Measurements from ENCODE around the gene CYP3A7.
"Not testable (repeated sequence)": the region's sequence is repeated elsewhere in the genome, so short reads cannot be mapped to it uniquely, and the experiment has no call there.

CYP3A7 gene

DNA sequence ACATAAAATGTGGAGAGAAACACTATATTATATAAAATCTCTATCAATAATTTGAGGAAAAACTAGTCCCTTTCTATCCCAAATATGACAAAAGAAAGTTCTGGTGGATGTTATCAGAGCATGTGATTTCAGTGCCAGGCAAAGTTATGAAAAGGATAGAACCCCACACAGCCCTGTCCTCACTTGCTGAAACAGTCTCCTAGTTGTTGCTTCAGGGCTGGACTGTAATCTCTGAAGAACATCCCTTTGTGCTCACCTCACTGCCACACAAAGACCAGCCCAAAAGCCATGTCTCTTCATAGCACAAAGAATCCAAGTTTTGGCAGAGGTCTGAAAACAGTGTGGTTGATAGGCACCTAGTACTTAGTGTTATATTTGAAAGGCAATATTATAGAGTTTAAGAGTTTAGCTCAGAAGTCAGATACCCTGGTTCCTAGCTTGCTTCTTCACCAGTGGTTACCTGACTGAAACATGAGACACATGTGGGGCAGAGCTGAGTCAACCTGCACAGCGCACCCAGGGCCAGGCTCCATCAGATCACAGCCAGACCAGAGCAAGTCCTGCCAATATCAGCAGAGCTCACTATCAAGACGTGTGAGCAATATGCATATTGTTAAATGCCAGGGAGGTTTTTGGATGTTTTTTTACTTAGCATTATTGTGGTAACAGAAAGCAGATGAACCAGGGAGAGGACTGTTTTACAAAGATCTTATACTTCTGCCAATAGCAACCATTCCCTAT lies 25.0 kb downstream of the CYP3A7 start:
- no peak for DNase-seq

DNA sequence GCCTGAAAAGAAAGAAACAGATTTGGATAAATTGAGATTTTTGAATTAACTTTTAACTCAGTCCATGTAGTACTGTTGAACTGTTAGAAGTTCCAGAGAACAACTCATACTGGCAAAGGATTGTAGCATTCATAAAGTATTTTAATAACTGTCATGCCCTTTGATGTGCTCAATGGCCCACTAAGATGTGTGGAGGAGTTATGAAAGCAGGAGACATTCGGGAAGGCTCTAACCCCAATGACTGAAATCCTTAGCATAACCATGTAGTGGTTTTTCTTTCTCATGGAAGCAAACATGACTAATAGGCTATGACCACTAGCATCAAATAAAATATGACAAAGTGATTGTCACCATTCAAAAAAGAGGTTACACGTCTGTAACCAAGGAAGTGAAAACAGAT lies 25.7 kb downstream of the CYP3A7 start:
- DNase-seq = no peak

DNA sequence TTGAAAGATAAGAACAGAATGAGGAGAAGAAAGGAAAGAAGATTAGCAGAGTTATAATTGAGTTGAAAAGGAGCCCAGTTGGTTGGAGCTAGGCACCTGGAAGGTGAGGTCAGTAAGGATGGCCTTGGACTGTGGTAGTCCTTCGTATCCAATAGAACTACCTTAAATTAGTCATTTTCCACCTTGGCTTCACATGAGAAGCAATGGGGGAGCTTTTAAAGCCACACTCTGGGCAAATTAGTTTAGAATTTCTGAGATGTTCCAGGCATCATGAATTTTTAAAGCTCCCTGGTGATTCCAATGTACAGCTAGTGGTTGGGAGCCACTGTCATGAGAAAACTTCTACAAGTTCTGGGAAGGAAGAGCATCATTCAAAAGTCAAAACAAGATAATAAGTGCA lies 27.9 kb downstream of the CYP3A7 start:
- no peak for DNase-seq

DNA sequence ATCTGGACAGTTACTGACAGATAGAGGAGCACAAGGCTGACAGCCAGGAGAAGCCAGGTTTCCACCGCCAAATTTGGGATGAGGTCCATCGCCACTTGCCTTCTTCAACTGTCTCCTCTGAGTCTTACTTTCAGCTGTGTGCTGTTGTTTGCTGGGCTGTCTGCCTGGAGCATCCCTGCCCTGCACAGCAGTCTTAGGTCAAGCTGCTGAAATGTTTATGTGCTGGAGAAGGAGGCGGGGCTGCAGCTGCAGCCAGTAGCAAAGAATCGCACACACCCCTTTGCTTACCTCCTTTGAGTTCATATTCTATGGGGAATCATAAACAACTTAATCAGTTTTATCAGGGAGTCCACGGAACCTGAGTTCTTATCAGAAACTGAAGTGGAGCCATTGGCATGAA lies 35.0 kb downstream of the CYP3A7 start:
- no peak for DNase-seq

DNA sequence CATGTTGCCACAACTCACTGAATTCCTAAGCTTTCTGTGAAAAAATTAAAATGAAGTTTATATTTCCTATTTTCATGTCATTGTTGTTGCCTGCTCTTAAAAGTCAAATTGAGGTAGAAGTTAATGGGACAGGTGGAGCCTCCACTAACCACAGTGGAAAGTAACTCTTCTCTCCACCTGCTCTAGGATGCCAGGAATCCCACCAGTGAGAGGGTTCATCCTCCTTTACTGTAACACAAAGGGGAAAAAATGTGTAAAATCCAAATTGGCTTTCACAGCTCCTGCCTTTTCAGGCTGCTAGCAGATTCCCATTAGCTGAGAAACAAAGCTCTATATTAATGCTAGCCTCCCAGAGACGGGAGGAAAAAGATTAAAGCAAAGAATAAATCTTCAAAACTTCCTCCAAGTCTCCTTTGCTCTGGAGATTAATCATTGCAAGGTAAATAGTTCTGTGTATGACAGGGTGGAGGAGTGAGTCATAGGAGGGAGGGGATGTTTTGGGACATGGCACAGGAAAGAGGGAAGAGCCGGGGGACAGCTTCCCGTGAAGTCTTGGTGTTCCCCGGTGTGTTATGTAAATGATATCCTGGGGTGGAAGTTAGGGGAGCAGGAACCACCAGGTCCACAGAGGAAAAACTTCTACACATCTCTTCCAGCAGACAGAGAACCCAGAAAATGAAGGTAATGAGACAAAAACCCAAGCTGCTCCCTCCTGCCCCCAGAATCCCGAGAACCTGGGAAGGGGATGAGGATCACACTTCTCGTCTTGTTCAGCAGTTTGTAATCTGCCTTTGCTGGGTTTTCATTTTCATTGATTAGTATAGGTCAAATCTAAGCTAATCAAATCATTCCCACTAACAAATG lies 35.9 kb downstream of the CYP3A7 start:
- DNase-seq = not testable (repeated sequence)

DNA sequence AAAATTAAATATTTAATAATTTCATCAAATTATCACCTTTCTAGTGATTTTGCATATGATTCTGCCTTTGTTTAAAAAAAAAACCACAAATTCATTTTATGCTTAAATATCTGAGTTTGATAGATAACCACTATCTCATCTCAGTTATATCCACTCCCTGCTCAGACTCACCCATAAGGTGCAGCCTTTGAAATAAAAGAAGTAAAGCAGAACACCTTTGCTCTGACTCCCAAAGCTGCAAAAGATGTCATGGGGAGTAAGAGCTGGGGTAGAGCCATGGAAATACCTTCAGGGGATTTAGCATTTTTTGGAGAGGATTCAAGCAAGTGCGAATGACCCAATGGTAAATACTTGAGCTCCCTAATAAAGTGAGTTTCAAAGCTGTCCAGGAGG lies 40.1 kb downstream of the CYP3A7 start:
- DNase-seq = no peak

DNA sequence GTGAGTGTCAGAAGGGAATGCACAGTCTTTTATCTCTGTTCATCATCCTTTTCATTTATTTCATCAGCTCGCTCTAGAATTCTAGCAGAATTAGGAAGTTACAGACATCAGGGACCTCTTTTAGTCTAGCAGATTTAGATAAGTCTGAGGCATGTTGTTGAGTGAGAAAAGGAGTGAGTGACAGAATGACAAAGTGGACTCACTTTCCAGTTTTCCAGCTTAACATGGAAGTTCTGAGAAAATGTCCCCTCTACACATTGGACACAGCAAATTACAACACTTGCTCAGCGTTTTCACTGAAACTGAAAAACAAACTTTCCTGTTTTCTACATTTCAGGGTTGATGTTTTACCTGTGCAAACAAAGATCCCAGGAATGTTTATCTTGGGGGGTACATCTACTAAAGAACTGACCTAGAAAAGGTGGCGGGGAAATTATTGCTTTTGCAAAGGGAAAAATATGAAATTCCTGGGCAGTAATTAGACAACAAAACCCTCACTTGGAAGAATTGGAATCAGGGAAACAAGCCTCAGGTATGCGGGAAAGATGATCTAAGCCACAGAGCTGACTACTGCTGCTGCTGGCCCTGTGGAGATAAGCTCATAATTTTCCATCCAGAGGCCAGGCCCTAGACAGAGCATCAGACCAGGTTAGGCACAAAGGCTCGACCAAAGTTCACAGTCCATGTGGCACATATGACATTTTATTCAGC lies 40.6 kb downstream of the CYP3A7 start:
- DNase-seq = no peak

DNA sequence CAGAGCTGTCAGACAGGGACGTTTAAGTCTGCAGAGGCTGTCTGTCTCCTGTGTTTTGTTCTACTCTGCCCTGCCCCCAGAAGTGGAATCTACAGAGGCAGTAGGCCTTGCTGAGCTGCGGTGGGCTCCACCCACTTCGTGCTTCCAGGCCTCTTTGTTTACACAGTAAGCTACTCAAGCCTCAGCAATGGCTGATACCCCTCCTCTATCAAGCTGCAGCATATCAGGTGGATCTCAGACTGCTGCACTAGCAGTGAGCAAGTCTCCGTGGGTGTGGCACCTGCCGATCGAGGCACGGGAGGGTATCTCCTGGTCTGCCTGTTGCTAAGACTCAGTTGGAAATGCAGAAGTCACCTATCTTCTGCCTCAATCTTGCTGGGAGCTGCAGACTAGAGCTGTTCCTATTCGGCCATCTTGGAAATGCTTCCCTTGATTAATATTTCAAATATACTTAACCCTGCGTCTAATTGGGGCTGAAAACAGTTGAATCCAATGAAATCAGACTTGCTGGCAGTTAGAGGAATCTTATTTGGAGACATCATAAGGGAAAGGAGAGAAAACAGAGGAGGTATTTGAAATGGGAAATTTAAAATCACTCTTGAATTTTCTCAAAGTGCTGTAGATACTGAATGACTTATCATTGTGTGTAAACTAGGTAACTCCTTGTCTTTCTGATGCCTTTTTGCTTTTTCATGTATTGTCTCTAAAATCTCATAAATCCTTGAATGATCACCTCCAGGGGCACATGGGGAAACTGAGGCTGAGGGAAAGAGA lies 41.4 kb downstream of the CYP3A7 start:
- no peak for DNase-seq

DNA sequence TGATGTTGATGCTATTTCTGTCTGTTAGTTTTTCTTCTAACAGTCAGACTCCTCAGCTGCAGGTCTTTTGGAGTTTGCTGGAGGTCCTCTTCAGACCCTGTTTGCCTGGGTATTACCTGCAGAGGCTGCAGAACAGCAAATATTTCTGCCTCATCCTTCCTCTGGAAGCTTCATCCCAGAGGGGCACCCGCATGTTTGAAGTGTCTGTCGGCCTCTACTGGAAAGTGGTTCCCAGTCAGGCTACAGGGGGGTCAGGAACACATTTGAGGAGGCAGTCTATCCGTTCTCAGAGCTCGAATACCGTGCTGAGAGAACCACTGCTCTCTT lies 41.9 kb downstream of the CYP3A7 start:
- DNase-seq = no peak

DNA sequence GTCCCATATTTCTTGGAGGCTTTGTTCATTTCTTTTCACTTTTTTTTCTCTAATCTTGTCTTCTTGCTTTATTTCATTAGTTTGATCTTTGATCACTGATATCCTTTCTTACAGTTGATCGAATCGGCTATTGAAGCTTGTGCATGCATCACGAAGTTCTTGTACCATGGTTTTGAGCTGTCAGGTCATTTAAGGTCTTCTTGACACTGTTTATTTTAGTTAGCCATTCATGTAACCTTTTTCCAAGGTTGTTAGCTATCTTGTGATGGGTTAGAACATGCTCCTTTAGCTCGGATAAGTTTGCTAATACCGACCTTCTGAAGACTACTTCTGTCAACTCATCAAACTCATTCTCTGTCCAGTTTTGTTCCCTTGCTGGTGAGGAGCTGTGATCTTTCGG lies 42.4 kb downstream of the CYP3A7 start:
- not testable (repeated sequence) for DNase-seq

DNA sequence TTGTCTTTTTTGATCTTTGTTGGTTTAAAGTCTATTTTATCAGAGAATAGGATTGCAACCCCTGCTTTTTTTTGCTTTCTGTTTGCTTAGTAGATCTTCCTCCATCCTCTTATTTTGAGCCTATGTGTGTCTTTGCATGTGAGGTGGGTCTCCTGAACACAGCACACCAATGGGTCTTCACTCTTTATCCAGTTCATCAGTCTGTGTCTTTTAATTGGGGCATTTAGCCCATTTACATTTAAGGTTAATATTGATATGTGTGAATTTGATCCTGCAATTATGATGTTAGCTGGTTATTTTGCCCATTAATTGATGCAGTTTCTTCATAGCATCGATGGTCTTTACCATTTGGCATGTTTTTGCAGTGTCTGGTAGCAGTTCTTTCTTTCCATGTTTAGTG lies 43.3 kb downstream of the CYP3A7 start:
- DNase-seq = not testable (repeated sequence)

DNA sequence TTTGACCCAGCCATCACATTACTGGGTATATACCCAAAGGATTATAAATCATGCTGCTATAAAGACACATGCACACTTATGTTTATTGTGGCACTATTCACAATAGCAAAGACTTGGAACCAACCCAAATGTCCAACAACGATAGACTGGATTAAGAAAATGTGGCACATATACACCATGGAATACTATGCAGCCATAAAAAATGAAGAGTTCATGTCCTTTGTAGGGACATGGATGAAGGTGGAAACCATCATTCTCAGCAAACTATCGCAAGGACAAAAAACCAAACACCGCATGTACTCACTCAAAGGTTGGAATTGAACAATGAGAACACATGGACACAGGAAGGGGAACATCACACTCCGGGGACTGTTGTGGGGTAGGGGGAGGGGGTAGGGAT lies 44.1 kb downstream of the CYP3A7 start:
- DNase-seq = not testable (repeated sequence)

DNA sequence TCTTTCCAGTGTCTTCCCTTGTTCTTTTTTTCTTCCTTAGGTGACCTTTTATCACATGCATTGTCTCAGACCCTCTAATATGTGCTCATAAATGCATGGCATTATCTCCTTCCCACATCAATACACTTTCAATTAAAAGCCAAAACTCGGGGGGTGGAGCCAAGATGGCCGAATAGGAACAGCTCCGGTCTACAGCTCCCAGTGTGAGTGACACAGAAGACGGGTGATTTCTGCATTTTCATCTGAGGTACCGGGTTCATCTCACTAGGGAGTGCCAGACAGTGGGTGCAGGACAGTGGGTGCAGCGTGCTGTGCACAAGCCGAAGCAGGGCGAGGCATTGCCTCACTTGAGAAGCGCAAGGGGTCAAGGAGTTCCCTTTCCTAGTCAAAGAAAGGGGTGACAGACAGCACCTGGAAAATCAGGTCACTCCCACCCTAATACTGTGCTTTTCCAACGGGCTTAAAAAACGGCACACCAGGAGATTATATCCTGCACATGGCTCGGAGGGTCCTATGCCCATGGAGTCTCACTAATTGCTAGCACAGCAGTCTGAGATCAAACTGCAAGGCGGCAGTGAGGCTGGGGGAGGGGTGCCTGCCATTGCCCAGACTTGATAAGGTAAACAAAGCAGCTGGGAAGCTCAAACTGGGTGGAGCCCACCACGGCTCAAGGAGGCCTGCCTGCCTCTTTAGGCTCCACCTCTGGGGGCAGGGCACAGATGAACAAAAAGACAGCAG lies 49.0 kb downstream of the CYP3A7 start:
- DNase-seq = not testable (repeated sequence)

DNA sequence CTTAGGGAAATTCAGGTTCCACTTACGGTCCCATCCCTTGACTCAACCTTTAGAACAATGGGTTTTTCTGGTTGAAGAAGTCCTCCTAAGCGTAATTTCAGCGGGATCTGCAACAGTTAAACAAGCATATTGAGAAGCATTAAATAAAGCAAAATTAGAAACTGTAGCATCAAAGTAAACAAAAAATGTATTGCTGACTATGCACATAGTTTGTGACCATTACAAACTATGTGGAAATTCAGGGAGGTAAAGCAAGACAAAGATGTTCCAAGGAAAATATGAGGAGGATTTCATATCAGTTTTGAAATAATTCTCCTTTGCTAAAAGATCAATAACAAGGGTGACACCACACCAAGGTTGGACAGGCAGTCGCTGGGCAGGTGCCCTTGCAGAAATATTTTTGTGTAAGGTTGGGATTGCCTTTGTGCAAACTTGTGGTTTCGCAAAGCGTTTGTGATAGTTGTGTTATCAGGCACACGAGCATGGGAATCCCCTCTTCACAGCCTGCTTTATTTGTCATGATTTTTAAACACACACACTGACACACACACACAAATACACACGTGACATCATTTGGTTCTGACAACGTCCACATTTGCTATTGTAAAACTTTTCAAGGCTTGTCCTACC lies 49.8 kb downstream of the CYP3A7 start:
- DNase-seq = no peak

DNA sequence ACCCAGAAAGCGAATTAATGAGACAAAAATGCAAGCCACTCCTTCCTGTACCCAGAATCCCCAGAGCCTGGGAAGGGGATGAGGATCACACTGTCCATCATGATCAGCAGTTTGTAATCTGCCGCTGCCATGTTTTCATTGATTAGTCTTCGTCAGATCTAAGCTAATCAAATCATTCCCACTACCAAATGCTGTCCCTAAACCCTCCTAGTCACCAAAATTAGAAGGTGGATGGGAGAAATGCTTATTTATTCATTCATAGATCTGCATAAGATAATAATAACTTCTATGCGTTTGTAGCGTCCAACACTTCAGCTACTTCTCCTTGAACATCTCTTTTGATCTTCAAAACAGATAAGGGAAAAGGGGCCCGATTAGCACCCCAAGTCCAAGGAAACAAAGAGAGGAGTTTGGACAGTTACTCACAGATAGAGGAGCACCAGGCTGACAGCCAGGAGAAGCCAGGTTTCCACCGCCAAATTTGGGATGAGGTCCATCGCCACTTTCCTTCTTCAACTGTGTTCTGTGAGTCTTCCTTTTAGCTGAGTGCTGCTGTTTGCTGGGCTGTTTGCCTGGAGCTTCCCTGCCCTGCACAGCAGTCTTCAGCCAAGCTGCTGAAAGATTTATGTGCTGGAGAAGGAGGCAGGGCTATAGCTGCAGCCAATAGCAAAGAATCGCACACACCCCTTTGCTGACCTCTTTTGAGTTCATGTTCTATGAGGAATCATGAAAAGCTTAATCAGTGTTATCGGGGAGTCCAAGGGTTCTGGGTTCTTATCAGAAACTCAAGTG lies 55.4 kb downstream of the CYP3A7 start, which contains the start of gene CYP3A5:
TSS of gene CYP3A5 (minus strand) at position 597 of the 792 bp plus-strand sequence. CDS start at position 497, 100 bp downstream.
- DNase-seq = peak in 1 of 51 donors; percentile 2

DNA sequence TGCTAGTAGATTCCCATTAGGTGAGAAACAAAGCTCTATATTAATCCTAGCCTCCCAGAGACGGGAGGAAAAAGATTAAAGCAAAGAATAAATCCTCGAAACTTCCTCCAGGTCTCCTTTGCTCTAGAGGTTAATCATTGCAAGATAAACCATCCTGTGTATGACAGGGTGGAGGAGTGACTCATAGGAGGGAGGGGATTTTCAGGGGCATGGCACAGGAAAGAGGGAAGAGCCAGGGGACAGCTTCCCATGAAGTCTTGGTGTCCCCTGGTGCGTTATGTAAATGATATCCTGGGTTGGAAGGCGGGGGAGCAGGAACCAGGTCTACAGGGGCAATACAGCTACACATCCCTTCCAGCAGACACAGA lies 56.0 kb downstream of the CYP3A7 start:
- no peak for DNase-seq

DNA sequence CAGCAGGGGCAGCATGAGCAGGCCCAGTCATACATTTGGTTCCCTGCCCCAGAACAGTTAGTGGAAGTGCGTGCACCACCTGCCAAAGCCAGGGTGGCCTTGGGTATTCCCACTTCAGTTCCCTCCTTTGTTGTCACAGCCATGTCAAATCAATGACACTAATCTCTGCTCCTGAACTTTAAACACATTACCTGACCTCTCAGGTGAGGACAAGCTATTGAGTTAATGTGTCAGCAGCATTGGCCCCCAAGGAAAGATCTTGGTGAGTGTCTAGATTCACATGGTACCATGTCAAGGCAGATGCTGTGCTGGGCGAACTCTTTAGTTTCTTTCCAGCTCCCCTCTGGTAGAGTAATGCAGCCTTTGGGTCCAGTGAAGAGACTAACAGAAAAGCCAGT lies 57.3 kb downstream of the CYP3A7 start:
- DNase-seq = no peak

DNA sequence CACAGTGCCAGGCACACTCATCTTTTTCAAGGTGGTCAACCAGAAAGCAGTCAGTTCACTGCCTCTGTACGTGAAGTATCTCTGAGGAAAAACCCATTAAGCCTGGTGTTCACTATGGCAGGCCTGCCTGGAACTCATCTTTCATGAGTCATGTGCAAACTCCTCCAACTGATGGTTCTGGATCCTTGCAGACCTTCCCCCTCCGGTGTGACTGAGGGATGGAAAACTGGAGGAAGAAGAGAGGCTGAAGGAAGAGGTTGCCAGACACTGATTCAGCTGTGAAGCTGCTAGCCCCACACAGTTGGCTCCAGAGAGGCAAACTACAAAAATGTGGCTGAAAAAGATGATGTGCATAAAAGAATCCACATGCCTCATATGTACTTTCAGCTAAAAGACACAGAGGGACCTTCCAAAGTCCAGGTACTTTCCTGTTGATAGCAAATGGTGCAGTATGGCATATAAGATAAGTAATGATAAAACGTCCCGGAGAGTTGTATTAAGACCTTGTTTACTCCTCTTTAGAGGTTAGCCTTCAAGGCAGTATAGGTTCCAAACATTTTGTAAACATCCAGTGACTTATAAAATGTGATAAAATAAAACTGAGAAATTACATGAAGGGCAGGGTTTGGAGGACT lies 57.9 kb downstream of the CYP3A7 start:
- DNase-seq = peak in 1 of 51 donors; percentile 14

Data from hypothalamus (tissue), 51 donors.